Stimulated activated CD4-positive, alpha-beta T cell treated with anti-CD3 and anti-CD28 coated beads, Interleukin-1b, Interleukin-23, amount 100 ng/mL, for 1 hour (primary cell): Measurements from ENCODE around the gene NUDCD3.
"Not testable (repeated sequence)": the region's sequence is repeated elsewhere in the genome, so short reads cannot be mapped to it uniquely, and the experiment has no call there.

Experiments
- DNase-seq, 2 donors: peaks; one replicate each; pipeline ENCODE4 v3.0.0-alpha.2; 2020; ENCODE audit warnings: low read depth in 2 of 2

Gene NUDCD3

DNA sequence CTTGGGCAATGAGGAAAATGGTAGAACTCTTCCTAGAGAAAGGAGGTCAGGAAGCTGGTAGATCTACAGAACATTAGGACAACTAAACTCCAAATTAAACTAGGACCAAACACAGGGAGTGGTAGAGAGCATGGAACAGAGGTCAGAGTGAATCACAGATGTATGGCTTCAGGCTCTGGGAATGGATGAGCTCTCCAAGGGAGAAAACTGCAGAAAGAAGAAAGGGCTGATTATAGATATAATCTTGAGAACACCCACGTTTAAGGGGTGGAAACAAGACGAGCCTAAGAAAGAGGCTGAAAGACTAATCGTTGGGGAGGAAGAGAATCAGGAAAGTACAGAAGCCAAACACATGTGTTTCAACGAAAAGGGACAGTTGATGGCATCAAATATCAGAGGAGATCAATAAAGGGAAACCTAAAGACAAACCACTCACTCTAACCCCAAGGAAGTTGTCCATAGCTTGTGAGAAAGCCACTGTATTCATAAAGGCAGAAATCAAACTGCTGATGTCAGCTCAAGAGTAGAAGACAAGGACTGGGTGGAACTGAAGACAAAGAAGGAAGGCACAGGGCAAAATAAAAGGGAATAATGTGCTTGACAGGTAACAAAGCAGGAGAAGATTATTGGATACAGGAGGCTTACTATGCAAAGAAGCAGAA, 41.4 kb downstream of the NUDCD3 start:
- DNase-seq, result no peak

DNA sequence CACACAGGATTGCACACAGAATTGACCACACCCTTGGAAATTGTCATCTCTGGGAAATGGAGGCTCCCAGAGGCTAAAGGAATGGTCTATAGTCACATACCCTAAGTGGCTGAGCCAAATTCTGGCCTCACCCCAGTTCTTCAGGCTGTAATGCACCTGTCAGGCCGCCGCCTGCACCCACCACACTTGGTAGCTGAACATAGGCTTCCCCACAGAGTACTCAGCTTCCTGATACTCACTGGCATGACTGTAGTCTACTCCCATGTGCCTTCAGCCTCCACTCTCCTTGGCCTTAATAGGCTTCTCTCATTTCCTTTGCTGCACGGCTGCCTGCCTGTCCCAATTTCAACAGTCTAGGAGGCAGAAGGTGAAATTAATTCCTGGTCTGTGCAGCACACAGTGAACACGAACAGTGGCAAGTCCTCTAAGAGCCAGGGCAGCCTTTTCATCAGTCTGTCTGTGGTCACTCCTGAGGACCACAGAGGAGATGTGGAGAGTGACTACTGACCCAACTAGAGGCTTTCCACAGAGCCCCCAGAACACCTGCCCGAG, 42.5 kb downstream of the NUDCD3 start:
- no peak for DNase-seq

DNA sequence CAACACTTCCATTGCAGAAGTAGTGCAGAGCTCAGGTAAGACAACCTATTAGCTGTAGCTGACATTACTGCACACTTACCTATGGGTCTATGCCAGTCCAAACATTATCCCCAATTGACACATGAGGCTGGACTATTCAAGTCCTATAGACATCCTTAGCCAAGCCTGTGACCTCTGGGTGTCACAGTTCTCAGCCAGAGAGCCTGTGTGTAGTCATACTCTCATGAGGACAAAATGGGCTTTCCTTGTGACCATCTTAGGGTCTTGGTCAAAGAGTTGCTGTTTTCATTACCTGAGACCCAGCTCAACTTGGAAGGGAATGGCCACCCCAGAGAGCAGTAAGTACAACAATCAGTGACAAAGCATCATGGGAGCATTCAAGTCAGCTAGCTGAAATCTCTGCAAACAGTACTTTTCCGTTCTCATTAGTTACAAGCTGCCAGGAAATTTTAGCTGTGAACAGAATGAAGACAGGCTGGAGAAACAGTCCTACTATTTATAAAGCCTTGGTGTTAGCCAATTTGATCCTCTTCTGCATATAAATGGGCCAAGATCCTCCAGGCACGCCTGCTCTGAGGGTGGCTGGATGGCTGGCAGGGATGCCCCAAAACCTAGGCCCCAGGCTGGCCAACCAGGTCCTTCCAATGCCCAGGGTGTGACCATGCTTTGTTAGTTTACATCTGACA, 44.3 kb downstream of the NUDCD3 start:
- no peak for DNase-seq

DNA sequence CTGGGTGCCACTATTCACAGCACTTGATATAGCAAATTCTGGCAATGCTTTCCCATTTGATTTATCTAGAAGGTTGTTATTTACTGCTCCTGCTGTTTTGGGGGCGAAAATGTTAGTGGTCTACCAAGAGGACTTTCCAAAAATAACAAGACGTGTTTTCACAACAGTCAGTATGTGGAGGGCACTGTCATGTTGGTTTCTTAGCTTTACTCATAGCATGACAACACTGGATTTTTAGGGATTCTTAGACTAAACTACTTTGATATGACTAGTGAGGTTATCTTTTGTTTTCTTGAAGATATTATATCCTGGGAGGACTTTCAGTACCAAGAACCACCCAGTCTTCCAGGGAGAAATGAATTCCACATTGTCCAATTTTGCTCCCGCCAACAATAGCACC, 49.4 kb downstream of the NUDCD3 start:
- no peak for DNase-seq

DNA sequence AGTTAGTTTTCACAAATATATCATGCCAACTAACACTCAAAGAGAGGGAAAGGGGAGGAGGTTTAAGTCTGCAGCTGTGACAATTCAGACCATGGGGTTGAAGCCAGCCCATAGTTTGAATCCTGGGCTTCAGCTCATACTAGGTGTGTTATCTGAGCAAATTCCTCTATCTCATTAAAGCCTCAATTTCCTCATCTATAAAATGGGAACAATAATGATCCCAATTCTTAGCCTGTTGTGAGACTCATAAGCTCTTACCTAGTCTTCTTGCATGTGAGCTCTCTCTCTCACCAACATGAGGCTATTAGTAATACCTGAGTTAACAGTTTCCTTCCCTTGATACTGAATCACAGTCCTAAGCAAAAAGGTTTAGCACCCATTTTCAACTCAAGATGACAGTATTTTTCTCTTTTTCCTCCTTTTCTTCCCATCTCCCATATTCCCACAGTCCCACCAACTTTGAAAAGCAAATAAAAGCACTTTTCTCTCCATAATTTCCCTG, 49.8 kb downstream of the NUDCD3 start:
- DNase-seq, result no peak

DNA sequence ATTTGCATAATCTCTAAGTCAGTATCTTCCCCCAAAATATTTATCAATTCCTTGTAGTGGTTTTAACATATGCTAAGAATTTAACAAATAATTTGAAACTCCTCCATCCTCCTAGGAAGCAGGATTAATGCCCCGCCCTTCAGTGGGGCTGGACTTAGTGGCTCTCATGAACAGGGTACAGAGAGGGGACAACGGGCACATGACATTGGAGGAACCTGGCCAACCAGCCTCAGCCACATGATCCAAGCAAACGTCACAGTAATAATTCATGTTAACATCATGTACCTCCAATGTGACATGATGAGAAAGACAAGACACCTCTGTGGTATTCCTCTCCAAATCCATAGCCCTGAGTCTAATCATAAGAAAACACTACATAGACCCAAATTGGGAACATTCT, 50.5 kb downstream of the NUDCD3 start:
- DNase-seq, result no peak

DNA sequence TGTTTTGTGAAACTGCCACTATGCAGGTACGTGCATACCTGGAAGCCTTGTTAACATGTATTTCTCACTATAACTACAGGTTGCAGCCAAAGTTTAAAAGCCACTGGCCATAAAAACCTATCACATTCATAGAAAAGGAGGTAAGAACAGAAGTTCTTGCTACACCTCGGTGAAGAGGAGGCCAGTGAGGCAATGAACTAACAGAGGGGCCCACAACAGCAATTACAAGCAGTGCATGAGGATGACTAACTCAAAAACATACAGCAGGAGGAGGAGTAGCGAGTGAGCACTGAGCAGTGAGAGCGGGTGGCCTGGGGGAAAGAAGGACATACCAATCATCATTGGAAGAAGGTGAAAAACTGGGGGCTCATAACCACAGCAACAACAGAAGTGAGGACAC, 51.6 kb downstream of the NUDCD3 start:
- DNase-seq, result no peak

DNA sequence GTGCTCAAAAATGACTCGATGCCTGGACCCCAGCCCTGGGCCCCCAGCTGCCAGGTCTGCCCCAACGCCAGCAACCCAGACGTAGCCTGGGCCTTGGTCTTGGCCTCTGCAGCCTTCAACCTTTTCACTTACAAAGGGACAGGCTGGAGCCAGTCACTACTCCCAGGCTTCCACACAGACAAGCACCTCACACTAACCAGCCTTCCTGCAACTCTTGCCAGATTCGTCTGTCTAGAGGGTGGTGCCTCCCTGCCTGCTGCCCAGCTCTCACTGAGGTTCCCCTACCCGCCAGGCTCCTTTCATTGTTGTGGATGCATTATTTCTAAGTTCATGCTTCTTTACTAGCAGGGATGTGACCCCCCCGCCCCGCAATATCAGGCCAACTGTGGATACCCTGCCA, 56.3 kb downstream of the NUDCD3 start:
- DNase-seq, result no peak

DNA sequence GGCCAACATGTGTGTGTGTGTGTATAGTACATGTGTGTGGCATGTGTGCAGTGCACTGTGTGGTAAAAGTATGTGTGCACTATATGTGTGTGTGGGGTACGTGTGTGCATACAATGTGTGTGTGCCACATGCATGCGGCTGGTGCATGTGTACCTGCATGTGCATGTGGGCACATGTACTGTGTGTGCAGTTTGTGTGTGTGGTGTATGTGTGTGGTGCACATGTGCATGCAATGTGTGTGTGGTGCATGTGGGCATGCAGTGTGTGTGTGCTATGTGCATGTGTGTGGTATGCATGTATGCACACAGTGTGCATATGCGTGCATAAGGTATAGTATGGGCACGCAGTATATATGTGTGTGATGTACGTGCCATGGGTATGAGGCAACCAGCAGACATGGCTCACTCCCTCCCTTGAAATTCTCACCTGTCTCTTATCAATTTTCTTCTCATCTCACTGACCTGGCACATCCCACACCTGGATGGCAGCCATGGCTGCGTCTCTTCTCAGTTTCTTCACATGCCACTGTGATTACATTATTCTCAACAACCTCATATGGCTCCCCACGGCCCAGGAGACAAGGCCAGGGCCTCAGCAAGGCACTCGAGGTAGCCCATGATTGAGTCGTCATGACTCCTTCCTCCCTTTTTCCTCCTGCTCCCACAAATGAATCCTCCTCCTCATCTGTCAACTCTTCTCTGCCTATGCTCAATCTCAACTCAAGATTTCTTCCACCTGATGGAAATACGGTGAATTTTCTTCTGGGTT, 57.0 kb downstream of the NUDCD3 start:
- DNase-seq, result no peak

DNA sequence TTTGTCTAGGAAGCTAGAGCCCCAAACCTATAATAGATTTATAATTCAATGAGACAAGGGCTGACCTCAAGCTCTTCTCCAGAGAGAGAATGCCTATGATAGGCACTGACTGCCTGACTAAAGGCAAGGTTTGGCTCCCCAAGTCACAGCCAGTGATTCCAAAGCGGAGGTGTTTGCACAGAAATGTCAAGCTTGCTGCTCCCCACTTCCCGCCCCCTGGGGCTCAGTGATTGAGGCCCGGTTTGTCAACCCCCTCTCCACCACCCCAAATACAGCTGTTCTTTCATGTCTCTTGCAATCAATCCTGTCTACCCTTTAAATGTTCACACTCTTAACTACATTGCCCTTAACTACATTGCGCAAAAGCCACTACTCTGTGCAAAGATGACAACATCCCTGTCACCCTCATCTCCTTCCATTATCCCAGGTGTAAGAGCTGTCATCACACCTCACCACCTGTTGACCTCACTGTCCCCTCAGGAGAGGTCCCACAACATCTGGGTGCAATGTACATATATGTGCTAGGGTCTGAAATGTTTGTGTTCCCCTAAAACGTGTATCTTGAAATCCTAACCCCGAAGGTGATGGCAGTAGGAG, 58.0 kb downstream of the NUDCD3 start:
- DNase-seq, result no peak

DNA sequence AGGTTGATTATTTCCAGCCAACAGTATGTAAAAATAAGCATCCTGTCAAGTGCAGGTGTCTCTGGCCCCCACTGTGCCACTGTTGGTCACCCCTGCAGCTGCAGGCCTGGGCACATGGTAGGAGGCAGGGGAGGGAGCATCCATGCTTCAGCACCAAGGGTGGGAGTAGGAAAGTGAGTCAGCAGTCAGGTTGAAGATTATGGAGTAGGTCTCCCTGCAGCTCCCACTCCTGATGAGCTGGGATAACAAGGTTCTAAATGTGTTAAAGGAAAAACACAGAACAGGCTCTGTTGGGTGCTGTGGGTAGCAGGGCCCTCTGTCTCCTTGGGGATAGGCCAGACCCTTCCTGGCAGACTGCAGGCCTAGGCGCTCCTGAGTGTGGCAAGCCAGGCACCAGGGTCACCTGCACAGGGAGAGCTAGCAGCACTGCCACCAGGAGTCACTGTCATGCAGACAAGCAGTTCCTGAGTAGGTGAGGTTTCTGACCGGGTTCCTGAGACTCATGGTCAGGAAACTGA, 59.3 kb downstream of the NUDCD3 start:
- no peak for DNase-seq

DNA sequence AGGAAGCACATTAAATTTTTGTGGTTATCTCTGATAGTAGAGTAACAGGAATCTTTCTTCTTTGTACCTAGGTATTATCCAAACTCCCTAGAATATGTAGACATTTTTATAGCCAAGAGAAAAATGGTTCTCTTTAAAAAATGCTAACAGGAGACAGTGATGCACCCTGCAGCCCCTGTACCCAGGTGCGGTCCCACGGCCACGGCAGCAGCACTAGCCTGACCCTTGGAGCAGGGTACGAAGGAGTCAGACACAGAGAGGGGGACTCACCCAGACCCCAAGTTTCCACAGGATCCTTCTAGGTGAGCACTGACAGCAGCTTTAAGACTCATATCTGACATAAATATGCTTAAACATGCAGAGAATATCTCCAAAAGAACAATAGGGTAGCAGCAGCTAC, 60.4 kb downstream of the NUDCD3 start:
- no peak for DNase-seq

DNA sequence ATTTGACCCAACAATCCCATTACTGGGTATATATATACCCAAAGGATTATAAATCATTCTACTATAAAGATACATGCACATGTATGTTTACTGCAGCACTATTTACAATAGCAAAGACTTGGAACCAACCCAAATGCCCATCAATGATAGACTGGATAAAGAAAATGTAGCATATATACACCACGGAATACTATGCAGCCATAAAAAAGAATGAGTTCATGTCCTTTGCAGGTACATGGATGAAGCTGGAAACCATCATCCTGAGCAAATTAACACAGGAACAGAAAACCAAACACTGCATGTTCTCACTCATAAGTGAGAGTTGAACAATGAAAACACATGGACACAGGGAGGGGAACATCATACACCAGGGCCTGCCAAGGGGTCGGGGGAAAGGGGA, 65.7 kb downstream of the NUDCD3 start:
- not testable (repeated sequence) for DNase-seq

DNA sequence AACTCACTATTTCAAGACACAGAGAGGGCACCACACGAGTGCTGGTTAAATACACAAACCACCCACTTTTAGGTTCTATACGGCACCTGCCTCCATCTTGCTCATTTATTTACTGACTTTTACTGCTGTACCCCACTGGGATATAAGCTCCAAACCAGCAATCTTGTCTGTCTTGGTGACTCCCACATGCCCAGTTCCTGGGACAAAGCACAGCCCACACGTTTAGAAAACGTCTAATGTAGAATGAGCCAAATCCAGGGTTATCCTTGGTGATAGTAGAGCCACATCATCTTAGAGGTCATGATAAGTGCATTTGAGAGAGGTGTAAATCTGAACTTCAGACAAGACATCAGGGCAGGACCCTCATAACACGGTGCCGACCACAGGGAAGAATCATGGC, 73.5 kb downstream of the NUDCD3 start:
- no peak for DNase-seq

DNA sequence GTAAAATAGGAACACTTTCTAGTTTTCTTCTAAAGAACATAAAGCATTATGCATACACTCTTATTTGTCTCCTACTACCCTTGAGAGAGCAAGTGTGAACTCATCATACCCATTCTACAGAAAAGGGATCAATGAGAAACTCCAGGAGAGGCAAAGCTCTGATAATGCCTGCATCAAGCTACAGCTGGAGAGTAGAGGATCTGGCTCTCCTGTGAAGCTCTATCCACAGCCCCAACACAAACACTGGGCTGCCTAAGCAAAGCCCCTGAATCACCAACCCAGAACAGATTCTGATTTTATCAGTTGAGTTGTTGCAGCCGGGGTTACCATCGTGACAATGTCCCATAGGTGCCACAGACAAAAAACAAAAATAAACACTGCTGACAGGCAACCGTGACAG, 74.9 kb downstream of the NUDCD3 start:
- no peak for DNase-seq

DNA sequence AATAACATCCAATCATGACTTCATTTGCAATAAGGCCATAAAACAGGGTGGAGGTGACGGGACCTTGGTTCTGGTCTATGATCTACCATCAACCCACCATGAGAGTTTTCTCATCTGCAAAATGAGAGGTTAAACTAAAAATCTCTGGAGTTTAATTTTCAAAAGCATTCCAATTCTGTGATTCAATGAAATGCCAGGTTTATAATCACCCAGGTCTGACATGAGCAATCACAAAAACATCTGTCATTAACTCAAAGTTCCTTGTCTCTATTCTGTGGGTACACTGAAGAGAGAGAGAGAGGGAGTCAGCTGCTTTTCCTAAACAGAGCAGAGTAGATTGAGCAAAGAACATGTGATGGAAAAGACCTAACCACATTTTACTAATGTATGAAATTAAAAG, 75.4 kb downstream of the NUDCD3 start:
- no peak for DNase-seq

DNA sequence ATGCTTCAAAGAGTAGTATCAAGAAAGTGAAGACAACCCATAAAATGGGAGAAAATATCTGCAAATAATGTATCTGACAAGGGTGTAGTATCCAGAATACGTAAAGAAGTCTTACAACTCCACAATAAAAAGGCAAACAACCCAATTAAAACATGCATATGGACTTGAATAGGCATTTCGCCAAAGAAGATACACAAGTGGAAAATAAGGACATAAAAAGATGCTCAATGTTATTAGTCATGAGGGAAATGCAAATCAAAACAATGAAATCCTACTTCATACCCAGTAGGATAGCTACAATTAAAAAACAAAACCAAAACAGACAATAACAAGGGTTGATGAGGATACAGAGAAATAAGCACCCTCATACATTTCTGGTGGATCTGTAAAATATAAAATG, 79.2 kb downstream of the NUDCD3 start:
- DNase-seq, result no peak

DNA sequence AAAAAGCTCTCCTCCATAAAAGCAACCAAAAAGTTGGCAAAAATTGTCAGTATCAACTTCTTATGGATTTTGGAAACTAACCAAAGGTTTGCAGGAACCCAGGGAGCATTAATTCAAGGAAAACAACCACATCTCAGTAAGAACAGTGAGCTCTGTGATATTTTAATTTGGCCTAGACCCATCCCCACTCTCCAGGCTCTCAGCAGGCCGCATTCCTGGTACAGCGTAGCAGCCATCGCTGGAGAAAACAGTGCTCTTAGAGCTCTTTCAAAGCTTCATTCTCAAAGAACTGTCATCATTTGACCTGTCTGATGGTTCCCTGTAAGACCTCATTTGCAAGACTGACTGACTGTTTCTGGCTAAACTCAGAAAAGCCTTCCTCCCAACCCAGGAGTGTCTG, 81.9 kb downstream of the NUDCD3 start:
- no peak for DNase-seq

DNA sequence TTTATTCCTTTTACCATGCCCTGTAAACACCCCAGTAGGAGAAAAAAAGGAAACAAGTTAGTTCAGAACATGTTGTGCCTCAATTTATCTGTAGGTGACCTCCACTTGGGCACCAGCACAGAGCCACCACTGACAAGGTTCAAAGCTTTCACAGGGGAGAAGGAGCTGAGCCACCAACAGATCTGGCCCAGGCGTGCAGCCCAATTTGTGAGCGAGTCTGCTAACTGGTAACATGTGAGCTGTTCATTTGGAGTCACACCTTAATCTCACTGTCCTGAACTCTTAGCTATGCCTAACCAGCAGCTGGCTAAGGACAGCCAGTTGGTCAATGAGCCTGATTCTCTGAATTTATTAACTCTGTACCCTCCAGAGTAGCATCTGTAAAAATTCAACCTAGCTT, 86.7 kb downstream of the NUDCD3 start:
- DNase-seq, result no peak

DNA sequence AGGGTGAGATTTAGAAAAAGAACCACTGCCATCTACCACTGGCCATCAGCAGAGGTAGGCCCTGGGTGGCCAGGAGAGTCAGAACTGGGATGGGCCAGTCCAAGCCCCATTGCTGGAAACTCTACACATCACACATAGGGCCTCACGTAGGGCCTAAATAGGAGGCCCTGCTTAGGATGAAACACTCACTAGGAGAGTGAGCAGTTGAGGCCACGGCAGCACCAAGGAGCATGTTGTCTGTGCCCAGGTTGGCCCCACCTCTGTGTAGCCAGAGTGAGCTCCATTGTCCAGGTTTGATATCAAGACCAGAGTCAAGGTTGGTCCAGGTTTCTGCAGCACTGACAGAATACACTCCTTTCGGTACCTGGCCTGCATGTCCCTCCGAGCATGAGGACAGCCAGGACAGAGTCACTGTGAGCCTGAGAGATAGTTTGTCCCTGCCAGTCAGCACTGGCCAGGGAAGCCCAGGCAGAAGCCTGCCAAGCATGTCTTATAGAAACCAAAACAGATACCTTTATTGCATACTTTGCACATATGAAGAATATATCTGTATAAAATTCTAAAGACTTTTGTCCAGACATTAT, 87.2 kb downstream of the NUDCD3 start:
- DNase-seq, result no peak

DNA sequence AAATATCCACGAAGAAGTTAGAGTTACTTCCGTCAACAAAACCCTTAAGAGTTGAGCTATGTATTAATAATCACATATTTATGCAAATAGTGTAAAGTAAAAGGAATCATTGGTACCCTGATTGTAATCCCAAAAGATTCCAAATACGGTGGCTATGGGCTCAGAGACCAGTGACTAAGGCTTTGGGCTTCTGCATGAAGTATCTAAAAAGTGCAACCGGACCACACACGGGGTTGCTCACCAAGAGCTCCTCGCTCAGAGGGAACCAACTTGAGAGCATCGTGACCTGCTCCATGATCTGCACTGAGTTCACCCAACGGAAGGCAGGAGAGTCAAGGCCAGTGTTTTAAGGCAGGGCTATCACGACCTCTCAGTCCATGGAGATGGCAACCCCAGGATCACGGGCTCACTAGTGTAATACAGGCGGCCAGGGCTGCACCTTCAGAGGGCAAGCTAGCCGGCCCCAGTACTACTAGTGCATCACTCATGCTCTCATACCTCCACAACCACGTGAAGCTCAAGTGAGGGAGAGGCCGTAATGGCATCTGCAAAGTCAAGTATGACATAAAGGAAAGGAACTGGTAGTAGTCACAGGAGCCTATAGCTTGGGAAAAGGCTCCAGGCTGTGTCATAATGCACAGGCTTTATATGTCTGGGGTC, 87.9 kb downstream of the NUDCD3 start:
- DNase-seq, result no peak
